ENCODE measurements around the gene IL20RA.

- TF ChIP-seq, protein P1, sequence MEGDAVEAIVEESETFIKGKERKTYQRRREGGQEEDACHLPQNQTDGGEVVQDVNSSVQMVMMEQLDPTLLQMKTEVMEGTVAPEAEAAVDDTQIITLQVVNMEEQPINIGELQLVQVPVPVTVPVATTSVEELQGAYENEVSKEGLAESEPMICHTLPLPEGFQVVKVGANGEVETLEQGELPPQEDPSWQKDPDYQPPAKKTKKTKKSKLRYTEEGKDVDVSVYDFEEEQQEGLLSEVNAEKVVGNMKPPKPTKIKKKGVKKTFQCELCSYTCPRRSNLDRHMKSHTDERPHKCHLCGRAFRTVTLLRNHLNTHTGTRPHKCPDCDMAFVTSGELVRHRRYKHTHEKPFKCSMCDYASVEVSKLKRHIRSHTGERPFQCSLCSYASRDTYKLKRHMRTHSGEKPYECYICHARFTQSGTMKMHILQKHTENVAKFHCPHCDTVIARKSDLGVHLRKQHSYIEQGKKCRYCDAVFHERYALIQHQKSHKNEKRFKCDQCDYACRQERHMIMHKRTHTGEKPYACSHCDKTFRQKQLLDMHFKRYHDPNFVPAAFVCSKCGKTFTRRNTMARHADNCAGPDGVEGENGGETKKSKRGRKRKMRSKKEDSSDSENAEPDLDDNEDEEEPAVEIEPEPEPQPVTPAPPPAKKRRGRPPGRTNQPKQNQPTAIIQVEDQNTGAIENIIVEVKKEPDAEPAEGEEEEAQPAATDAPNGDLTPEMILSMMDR (IDR thresholded peaks at IDR 0.05): no peak
- no peak for TF ChIP-seq POLR2A (IDR thresholded peaks at IDR 0.05)
These were observed 54.0 kb downstream of the IL20RA start for GRCh38 chr6:136990754-136991153.

Data from thyroid gland (tissue), 4 donors.